K562 (cell line): ENCODE measurements around the gene ARHGAP26. TPM values are rescaled to one million over a fixed set of nuclear protein-coding genes. Genes with fewer than 3 reads are reported as not detected.

Source experiments
- ARID3A ChIP-seq: IDR thresholded peaks from 2 replicates; pipeline ENCODE4 v1.6.1; 2012; ENCODE audit warnings: low read depth, low read length, improper control_type of control experiment, borderline replicate concordance
- BRD9 ChIP-seq: fragments of 450-650 bp; IDR thresholded peaks from 2 replicates; pipeline ENCODE4 v1.6.1; 2018; ENCODE audit warnings: low read depth; ENCODE audit not compliant: partially characterized antibody
- E2F3 ChIP-seq: fragments of 250-450 bp; sonication (Bioruptor Pico); IDR thresholded peaks from 2 replicates; pipeline ENCODE4 v1.4.0; 2020; ENCODE audit warnings: mild to moderate bottlenecking
- EP400 ChIP-seq: fragments of 450-650 bp; IDR thresholded peaks from 2 replicates; pipeline ENCODE4 v1.6.1; 2017; ENCODE audit warnings: antibody characterized with exemption, mild to moderate bottlenecking, moderate library complexity
- MAZ ChIP-seq, 2 experiments: fragments of 450-650 bp in 1 of 2; sonication (generic) in 1 of 2; formaldehyde crosslinking; IDR thresholded peaks in 1 of 2; conservative IDR thresholded peaks in 1 of 2; 2 replicates each; pipeline versions ENCODE4 v1.4.0 to v1.5.0; 2020; ENCODE audit warnings: mild to moderate bottlenecking in 1 of 2, missing genetic modification reagents in 1 of 2
- MNT ChIP-seq, 2 experiments: fragments of 450-650 bp; conservative IDR thresholded peaks; 2 replicates each; pipeline ENCODE4 v1.6.1; 2017; ENCODE audit warnings: mild to moderate bottlenecking in 2 of 2, moderate library complexity in 2 of 2
- MYNN ChIP-seq, 2 experiments: sonication (generic); formaldehyde crosslinking in 1 of 2; IDR thresholded peaks; 2 replicates each; pipeline versions ENCODE4 v1.5.0 to v1.6.1; 2016 to 2020; ENCODE audit warnings: antibody characterized with exemption in 1 of 2, missing genetic modification reagents in 1 of 2
- RUNX1 ChIP-seq: sonication (generic); IDR thresholded peaks from 2 replicates; pipeline ENCODE4 v1.6.1; 2016; ENCODE audit warnings: antibody characterized with exemption, low read depth
- SREBF2 ChIP-seq: sonication (generic); formaldehyde crosslinking; IDR thresholded peaks from 2 replicates; pipeline ENCODE4 v1.4.0; 2020; ENCODE audit warnings: mild to moderate bottlenecking, missing genetic modification reagents
- TEAD2 ChIP-seq: fragments of 450-650 bp; IDR thresholded peaks from 2 replicates; pipeline ENCODE4 v1.6.1; 2016; ENCODE audit warnings: missing genetic modification characterization, control low read depth, missing compliant biosample characterization
- TSC22D4 ChIP-seq: fragments of 450-650 bp; IDR thresholded peaks from 2 replicates; pipeline ENCODE4 v1.6.1; 2016; ENCODE audit warnings: missing genetic modification characterization, missing biosample characterization, control low read depth
- ZBTB40 ChIP-seq, 2 experiments: fragments of 450-650 bp in 1 of 2; sonication (generic) in 1 of 2; formaldehyde crosslinking in 1 of 2; IDR thresholded peaks; 2 replicates each; pipeline versions ENCODE4 v1.7.1 to v1.9.0; 2016 to 2022; ENCODE audit warnings: inconsistent platforms in 1 of 2, mild to moderate bottlenecking in 1 of 2, missing genetic modification reagents in 1 of 2
- ZFX ChIP-seq: sonication (generic); formaldehyde crosslinking; IDR thresholded peaks from 2 replicates; pipeline ENCODE4 v1.8.0; 2022; ENCODE audit warnings: mild to moderate bottlenecking, missing genetic modification reagents, moderate library complexity
- ZNF165 ChIP-seq: fragments of 250-450 bp; sonication (Bioruptor Pico); IDR thresholded peaks from 2 replicates; pipeline ENCODE4 v1.4.0; 2020; ENCODE audit warnings: borderline replicate concordance
- ZNF408 ChIP-seq: fragments of 250-450 bp; sonication (Bioruptor Pico); IDR thresholded peaks from 2 replicates; pipeline ENCODE4 v1.4.0; 2020; ENCODE audit warnings: low read depth, mild to moderate bottlenecking, moderate library complexity
- polyA plus RNA-seq, 8 experiments: library from polyadenylated mRNA; depleted of rRNA in 4 of 8; stranded (reverse) in 5 of 8; unstranded in 3 of 8; fragments of >200 nt; fragmentation: Nextera tagmentation in 2 of 8; fragmentation: Illumina TruSeq in 1 of 8; extraction: Ambion mirVana in 2 of 8; extraction: Trizol in 1 of 8; gene quantifications; 2 replicates each; pipeline versions ENCODE4 v1.2.1 to v1.2.3, GENCODE V29; 2011 to 2014; ENCODE audit warnings: inconsistent platforms in 1 of 8, missing spikeins in 1 of 8
- total RNA-seq, 7 experiments: library from RNA; depleted of rRNA in 6 of 7; stranded (reverse); fragments of >200 nt in 6 of 7; fragmentation: Illumina TruSeq in 2 of 7; extraction: Trizol in 2 of 7; gene quantifications; 2 replicates each; pipeline versions ENCODE4 v1.2.1 to v1.2.3, GENCODE V29; 2011 to 2021; ENCODE audit warnings: low replicate concordance in 1 of 7

The ARHGAP26 gene
- total and polyA plus RNA-seq, 9 of the 15 experiments (the other 6 are each of a cell fraction or from before 2014, with no cell fraction given): 0.13 to 1.1 (median 0.55) TPM

GRCh38 chr5:143200781-143201398 lies 430.7 kb downstream of the ARHGAP26 start (continued):
- TF ChIP-seq ARID3A (no peak), TEAD2 (no peak), EP400 (0 out of 2 replicates have a peak, but pooled peaks have one; percentile 16), MAZ (CRISPR knock-in tag; conservative IDR thresholded peaks at IDR 0.05 in 1 of 2, IDR thresholded peaks at IDR 0.05 in 1 of 2) (no peak), TSC22D4 (tag) (no peak), E2F3 (CRISPR knock-in tag) (no peak), ZNF408 (CRISPR knock-in tag) (no peak), SREBF2 (CRISPR knock-in tag) (no peak), BRD9 (no peak), RUNX1 (no peak), MNT (conservative IDR thresholded peaks at IDR 0.05) (no peak), ZNF165 (CRISPR knock-in tag) (no peak), ZBTB40 (IDR thresholded peaks at IDR 0.05) (no peak), ZBTB40 (CRISPR knock-in tag; IDR thresholded peaks at IDR 0.05) (no peak), ZFX (CRISPR knock-in tag) (no peak), MYNN (IDR thresholded peaks at IDR 0.05) (peak; percentile 57; the same call in 1 of the 2 replicates), MYNN (CRISPR knock-in tag; IDR thresholded peaks at IDR 0.05) (no peak)
